ENCODE data around the gene ZBTB16.

ZBTB16 gene

DNA sequence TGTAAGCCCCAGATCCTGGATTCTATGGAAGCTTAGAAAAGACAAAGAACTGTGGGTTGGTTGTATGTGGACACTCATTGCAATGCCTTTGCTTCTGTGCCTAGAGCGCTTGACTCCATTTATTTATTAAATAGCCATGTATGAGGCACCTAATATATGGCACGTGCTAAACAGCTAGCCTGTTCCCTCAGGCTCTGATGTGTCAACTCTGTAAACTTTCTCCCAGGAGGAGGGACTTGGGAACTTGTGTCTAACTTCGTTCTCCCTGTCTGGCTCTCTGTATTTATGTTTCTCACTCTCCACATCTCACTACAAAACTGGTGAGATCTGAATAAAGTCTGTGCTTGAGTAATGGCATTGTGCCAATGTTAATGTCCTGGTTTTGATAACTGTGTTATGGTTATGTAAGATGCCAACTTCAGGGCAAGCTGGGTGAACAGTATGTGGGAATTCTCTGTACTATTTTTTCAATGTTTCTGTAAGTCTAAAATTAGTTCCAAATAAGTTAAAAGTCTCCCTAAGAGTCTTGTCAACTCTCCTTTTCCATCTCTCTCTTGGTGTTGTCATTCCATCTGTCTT, 34.1 kb upstream of the ZBTB16 start:
- DNase-seq (ENCODE audit: low read depth, low spot score) = no peak
- Histone ChIP-seq H3K9me3 (ENCODE audit: low read depth, low read length) (no peaks in the 10 kb centered on the region), H3K27ac (no peak overlapping the region), H3K9ac (ENCODE audit: insufficient read length) (no peak overlapping the region), H3K36me3 (ENCODE audit: insufficient read depth, low read length) (no peaks in the 10 kb centered on the region), H3K4me3 (no peak overlapping the region)
- TF ChIP-seq EZH2 (IDR thresholded peaks at IDR 0.05) = no peak
- TF ChIP-seq POLR2AphosphoS5 (IDR thresholded peaks at IDR 0.05; ENCODE audit: borderline replicate concordance, low read depth, low read length) = no peak
- no peak for TF ChIP-seq FOXP2 (optimal IDR thresholded peaks at IDR 0.05; ENCODE audit: control extremely low read depth, extremely low read length, insufficient read depth)

DNA sequence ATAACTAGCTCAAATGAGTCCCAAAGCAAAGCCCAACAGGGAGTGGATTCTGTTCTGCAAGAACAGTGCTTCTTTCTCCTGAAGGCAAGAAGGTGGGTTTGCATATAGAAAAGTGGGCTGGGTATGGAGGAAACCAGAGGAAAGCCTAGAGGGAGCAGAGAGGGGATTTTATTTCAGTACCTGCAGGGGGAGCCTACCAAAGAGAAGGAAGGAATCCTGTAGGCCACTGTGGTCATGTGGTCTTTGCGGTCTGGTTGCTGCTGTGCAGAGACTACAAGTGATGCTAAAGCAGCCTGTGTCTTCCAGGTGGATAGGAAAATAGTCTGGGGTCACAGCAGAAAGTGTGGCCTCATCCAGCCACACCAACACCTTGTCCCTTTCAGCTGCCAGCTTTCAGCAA, 33.2 kb upstream of the ZBTB16 start:
- Histone ChIP-seq H3K27ac (no peak overlapping the region), H3K9ac (ENCODE audit: insufficient read length) (no peak overlapping the region), H3K4me3 (no peak overlapping the region), H3K36me3 (ENCODE audit: insufficient read depth, low read length) (no peaks in the 10 kb centered on the region), H3K9me3 (ENCODE audit: low read depth, low read length) (no peaks in the 10 kb centered on the region)
- DNase-seq (ENCODE audit: low read depth, low spot score) = no peak
- TF ChIP-seq POLR2AphosphoS5 (IDR thresholded peaks at IDR 0.05; ENCODE audit: borderline replicate concordance, low read depth, low read length) (no peak), FOXP2 (optimal IDR thresholded peaks at IDR 0.05; ENCODE audit: control extremely low read depth, extremely low read length, insufficient read depth) (no peak), EZH2 (IDR thresholded peaks at IDR 0.05) (no peak)

DNA sequence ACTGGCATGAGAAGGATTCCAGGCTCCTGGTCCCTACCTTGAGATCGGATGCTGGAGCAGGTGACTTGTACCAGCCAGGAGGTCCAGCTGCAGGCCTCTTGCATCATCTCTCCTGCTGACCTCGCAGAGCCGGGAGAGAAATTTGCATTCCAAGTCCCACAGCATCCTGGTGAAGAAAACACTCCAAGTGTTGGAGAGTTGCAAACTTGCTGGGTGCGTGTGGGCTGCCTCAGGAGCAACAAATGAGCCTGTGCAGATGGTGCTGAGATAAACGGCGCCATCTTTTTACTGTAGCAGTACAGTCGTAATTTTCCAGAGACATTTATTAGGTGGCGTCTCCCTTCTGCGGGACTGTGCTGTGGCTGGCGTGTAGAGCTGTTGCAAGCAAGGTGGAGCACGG, 32.1 kb upstream of the ZBTB16 start:
- Histone ChIP-seq H3K36me3 (ENCODE audit: insufficient read depth, low read length) (no peaks in the 10 kb centered on the region), H3K9me3 (ENCODE audit: low read depth, low read length) (no peaks in the 10 kb centered on the region), H3K4me3 (no peak overlapping the region), H3K9ac (ENCODE audit: insufficient read length) (no peak overlapping the region), H3K27ac (no peak overlapping the region)
- no peak for TF ChIP-seq EZH2 (IDR thresholded peaks at IDR 0.05)
- no peak for TF ChIP-seq FOXP2 (optimal IDR thresholded peaks at IDR 0.05; ENCODE audit: control extremely low read depth, extremely low read length, insufficient read depth)
- TF ChIP-seq POLR2AphosphoS5 (IDR thresholded peaks at IDR 0.05; ENCODE audit: borderline replicate concordance, low read depth, low read length) = no peak
- no peak for DNase-seq (ENCODE audit: low read depth, low spot score)

DNA sequence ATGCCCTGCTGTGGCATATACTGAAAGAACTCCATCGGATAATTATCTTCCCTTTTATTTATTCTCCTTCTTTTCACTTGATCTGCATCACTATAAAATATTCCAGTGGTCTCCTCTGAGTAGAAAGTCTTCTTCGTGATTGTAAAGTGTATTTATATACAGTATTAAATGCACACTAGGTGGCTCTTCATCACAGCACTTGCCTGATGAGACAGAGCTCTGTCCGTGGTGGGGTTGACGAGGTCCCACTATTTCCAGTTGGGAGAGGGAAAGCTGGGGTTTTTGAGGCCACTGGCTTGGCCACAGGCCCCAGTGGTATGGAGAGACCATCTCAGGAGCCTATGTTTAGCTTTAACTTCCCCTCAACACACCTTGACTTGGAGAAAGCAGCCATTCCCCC, 31.6 kb upstream of the ZBTB16 start:
- no peak for DNase-seq (ENCODE audit: low read depth, low spot score)
- Histone ChIP-seq H3K4me3 (no peak overlapping the region), H3K27ac (no peak overlapping the region), H3K9me3 (ENCODE audit: low read depth, low read length) (no peaks in the 10 kb centered on the region), H3K36me3 (ENCODE audit: insufficient read depth, low read length) (no peaks in the 10 kb centered on the region), H3K9ac (ENCODE audit: insufficient read length) (no peak overlapping the region)
- TF ChIP-seq FOXP2 (optimal IDR thresholded peaks at IDR 0.05; ENCODE audit: control extremely low read depth, extremely low read length, insufficient read depth) = no peak
- TF ChIP-seq POLR2AphosphoS5 (IDR thresholded peaks at IDR 0.05; ENCODE audit: borderline replicate concordance, low read depth, low read length) = no peak
- no peak for TF ChIP-seq EZH2 (IDR thresholded peaks at IDR 0.05)

DNA sequence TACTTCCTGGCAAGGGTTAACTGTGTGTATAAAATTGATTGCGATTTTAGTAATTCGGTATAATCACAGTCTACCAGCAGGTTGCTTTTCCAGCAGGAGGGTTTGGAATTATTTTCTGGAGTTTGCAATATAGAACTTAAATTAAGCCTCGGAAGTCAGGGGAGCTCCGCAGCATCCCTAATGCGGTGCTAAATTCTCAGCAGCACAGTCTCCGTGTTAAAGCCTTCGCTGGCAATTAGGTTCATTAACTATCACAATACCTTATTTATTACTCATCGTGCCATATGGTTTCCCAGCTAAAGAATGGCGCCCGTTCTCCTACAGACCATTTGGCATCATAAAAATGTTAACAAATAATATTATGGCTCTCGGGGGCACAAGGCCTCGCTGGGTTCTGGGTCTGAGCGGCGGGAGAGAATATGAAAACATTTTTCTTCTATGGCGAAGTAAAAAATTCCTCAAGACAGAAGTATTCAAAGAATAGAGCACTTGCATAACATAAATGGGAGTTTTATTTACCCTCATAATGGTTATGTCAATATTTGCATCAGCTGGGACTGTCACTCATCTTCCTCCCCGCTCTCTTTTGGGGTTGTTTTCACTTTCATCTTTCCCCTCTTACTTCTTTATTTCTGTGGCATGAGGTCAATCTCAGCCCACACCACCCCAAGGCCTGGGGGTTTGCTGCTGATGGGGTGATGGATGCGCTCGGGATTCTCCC, 28.1 kb upstream of the ZBTB16 start:
- no peak for DNase-seq (ENCODE audit: low read depth, low spot score)
- H3K4me3 ChIP-seq = no peak overlapping the region
- no peak overlapping the region for H3K9ac ChIP-seq (ENCODE audit: insufficient read length)
- H3K36me3 ChIP-seq (ENCODE audit: insufficient read depth, low read length) = no peaks in the 10 kb centered on the region
- no peak for TF ChIP-seq POLR2AphosphoS5 (IDR thresholded peaks at IDR 0.05; ENCODE audit: borderline replicate concordance, low read depth, low read length)
- TF ChIP-seq EZH2 (IDR thresholded peaks at IDR 0.05) = no peak
- no peak for TF ChIP-seq FOXP2 (optimal IDR thresholded peaks at IDR 0.05; ENCODE audit: control extremely low read depth, extremely low read length, insufficient read depth)
- no peak overlapping the region for H3K27ac ChIP-seq
- H3K9me3 ChIP-seq (ENCODE audit: low read depth, low read length) = no peaks in the 10 kb centered on the region

DNA sequence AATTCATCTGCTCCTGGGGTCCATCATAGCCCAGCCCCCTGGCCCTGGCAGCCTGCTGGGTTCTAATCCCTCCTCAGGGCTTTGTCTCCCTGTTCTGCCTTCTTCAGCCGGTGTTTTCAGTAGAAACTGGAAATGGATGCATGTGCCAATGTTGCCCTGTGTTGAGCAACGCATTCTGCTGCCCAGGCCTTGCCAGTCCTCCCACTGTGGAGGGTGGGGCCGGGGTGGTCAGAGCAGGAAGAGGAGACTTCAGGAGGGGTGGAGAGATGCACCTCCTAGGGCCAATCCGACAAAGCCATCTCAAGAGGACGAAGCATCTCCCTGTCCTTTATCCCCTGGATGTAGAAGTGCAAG, 27.6 kb upstream of the ZBTB16 start:
- Histone ChIP-seq H3K9ac (ENCODE audit: insufficient read length) (no peak overlapping the region), H3K27ac (no peak overlapping the region), H3K4me3 (no peak overlapping the region), H3K9me3 (ENCODE audit: low read depth, low read length) (no peaks in the 10 kb centered on the region), H3K36me3 (ENCODE audit: insufficient read depth, low read length) (no peaks in the 10 kb centered on the region)
- no peak for DNase-seq (ENCODE audit: low read depth, low spot score)
- TF ChIP-seq FOXP2 (optimal IDR thresholded peaks at IDR 0.05; ENCODE audit: control extremely low read depth, extremely low read length, insufficient read depth) (no peak), POLR2AphosphoS5 (IDR thresholded peaks at IDR 0.05; ENCODE audit: borderline replicate concordance, low read depth, low read length) (no peak), EZH2 (IDR thresholded peaks at IDR 0.05) (no peak)

DNA sequence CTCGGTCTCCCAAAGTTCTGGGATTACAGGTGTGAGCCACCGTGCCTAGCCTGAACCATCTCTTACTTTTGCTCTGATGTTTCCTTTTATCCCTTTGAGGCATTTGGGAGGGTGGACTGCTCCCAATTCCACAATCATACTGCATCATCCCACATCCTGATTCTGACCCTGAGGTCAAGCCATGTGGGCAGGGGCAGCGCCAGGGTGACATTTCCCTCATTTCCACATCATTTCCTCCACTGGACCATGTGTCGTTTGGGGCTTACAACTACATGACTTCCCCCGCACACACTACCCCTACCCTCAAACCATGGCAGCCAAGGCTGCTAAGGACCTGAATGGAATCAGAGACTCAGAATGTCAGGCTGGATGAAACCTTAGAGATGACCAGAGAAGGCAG, 26.4 kb upstream of the ZBTB16 start:
- DNase-seq (ENCODE audit: low read depth, low spot score) = no peak
- Histone ChIP-seq H3K36me3 (ENCODE audit: insufficient read depth, low read length) (no peaks in the 10 kb centered on the region), H3K27ac (no peak overlapping the region), H3K4me3 (no peak overlapping the region), H3K9me3 (ENCODE audit: low read depth, low read length) (no peaks in the 10 kb centered on the region), H3K9ac (ENCODE audit: insufficient read length) (no peak overlapping the region)
- TF ChIP-seq EZH2 (IDR thresholded peaks at IDR 0.05) (no peak), POLR2AphosphoS5 (IDR thresholded peaks at IDR 0.05; ENCODE audit: borderline replicate concordance, low read depth, low read length) (no peak), FOXP2 (optimal IDR thresholded peaks at IDR 0.05; ENCODE audit: control extremely low read depth, extremely low read length, insufficient read depth) (no peak)

DNA sequence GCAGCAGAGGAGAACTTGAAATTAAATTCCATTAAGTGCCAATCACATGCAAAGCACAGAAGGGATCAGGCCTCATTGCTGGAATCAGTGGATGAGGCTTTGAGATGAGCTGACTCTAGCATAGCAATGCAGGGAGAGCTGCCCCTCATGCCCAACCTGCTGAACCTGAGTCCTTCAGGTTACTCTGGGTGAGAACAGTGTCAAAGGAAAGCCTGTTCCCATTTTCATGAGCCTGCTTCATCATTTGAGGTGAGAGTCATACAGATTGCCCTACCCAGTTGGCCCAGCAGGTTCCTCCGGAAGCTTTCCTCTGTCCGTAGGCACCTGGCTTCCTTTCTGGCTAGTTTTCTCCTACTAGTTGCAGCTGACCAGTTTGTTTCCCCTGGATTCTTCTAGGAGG, 25.9 kb upstream of the ZBTB16 start:
- no peaks in the 10 kb centered on the region for H3K36me3 ChIP-seq (ENCODE audit: insufficient read depth, low read length)
- TF ChIP-seq POLR2AphosphoS5 (IDR thresholded peaks at IDR 0.05; ENCODE audit: borderline replicate concordance, low read depth, low read length) (no peak), EZH2 (IDR thresholded peaks at IDR 0.05) (no peak), FOXP2 (optimal IDR thresholded peaks at IDR 0.05; ENCODE audit: control extremely low read depth, extremely low read length, insufficient read depth) (no peak)
- H3K4me3 ChIP-seq = no peak overlapping the region
- H3K9ac ChIP-seq (ENCODE audit: insufficient read length) = no peak overlapping the region
- DNase-seq (ENCODE audit: low read depth, low spot score) = no peak
- H3K9me3 ChIP-seq (ENCODE audit: low read depth, low read length) = no peaks in the 10 kb centered on the region
- no peak overlapping the region for H3K27ac ChIP-seq

DNA sequence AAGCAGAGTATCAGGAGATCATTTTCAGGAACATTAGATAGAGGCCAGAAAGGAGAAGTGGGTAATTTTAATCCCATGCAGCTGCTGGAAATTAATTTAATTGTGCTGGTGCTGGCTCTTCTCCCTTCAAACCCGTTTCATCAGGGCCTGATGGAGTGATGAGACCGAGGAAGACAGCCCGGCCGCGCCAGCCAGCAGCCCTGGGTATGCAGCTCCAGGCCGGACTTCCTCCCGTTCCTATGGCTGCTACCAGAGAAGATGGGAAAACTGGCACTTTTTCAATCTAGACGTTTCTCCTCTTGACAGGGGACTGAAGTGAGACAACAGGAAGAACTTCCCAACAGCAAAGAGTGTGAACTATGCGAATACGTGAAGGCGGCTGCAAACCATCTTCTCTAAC, 24.6 kb upstream of the ZBTB16 start:
- Histone ChIP-seq H3K4me3 (no peak overlapping the region), H3K9me3 (ENCODE audit: low read depth, low read length) (no peaks in the 10 kb centered on the region), H3K36me3 (ENCODE audit: insufficient read depth, low read length) (no peaks in the 10 kb centered on the region), H3K27ac (no peak overlapping the region), H3K9ac (ENCODE audit: insufficient read length) (no peak overlapping the region)
- TF ChIP-seq EZH2 (IDR thresholded peaks at IDR 0.05) (no peak), FOXP2 (optimal IDR thresholded peaks at IDR 0.05; ENCODE audit: control extremely low read depth, extremely low read length, insufficient read depth) (no peak), POLR2AphosphoS5 (IDR thresholded peaks at IDR 0.05; ENCODE audit: borderline replicate concordance, low read depth, low read length) (no peak)
- DNase-seq (ENCODE audit: low read depth, low spot score) = no peak
